NCI-H82 treated with DMSO at 0.1 percent for 48 hours (cell line): ENCODE data around the gene LRRC26.

Experiments
- DNase-seq: peaks from one replicate; lab custom pipeline; 2025; ENCODE audit not compliant: unreplicated experiment; lab: John Stamatoyannopoulos, UW

Gene LRRC26

DNA sequence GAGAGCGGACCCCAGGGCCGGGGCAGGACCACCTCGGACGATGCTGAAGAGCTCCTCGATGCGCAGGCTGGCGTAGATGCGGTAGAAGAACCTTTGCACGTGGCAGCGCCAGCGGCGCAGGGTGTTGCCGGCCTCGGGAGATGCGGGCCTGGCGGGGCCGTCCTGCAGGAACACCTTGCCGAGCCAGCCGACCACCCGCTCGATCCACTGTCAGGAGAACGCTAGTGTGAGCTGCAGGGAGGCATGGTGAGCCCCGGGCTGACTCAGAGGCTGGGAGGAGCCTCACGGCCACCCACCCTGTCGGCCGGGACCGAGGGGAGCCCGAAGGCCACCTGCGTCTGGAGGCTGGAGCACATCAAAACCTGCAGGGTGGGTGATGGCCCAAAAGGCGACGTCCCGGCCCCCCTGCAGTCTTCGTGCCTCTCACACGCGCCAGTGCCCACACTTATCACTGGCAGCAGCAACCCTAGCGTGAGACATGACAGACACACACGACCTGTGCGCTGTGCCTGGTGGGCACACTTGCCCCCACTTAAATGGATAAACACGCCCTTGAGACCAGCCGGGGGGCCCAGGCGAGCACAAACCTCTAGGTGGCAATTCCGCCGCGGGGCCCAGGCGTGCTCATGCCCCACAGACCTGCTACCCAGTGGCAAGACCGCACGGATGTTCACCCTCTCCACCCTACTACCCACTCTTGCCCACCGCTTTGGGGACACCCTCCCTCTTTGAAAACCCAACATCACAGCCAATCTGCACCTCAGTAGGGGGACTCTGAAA is 15.2 kb upstream of the LRRC26 start:
- no peak for DNase-seq

GRCh38 chr9:137183980-137184595 is 14.2 kb upstream of the LRRC26 start:
- no peak for DNase-seq

DNA sequence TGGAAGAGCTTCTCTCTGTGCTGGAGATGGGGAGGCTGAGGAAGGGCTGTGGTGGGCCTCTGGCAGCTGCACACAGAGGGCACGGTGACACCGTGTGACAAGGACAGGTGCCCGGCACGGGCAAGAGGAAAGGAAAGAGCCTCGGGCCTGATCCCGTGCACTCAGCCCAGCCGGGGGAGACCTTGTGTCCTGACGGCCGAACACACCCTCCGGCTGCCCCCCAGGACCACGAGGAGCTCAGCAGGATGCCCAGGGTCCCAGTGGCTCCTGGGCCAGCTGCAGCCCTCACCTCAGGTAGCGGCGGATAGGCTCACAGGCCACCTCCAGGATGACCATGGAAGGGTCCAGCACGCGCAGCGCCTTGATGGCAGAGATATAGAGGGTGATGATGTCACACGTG is 13.0 kb upstream of the LRRC26 start:
- DNase-seq = no peak

DNA sequence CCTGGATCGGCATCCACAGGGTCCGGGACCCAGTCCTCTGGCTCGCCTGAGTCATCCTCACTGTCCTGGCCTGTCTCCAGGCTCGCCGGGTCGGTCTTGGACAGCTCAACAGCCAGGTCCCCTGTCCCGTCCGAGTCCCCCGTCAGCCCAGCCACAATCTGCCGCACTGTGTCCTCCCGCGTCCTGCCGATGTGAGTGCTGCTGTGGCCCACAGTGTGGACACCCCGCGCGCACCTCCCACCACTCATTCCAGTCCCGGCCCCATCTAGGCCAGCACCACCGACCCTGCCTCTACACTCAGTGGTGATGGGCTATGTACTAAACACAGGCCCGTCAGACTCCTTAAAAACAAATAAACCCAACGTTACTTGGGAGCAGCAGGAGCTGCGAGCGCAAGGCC is 11.8 kb upstream of the LRRC26 start:
- no peak for DNase-seq

DNA sequence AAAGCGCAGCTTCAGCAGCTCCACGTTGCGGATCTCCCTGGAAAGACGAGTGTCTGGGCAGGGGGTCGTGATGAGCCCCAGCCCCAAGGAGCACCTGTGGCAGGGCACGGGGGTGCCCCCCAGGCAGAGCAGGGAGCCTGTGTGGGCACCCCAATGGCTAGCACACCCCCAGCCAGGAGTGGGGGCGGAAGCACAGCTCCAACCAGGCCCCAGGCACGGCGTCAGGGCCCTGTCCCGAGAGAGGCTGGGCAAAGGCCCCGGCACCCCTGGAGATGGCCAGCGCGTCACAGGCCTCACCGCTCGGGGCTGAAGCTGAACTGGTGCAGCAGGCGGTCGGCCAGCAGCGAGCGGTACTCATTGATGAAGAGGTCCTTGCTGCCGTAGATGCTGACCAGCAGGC is 10.6 kb upstream of the LRRC26 start:
- DNase-seq = no peak

DNA sequence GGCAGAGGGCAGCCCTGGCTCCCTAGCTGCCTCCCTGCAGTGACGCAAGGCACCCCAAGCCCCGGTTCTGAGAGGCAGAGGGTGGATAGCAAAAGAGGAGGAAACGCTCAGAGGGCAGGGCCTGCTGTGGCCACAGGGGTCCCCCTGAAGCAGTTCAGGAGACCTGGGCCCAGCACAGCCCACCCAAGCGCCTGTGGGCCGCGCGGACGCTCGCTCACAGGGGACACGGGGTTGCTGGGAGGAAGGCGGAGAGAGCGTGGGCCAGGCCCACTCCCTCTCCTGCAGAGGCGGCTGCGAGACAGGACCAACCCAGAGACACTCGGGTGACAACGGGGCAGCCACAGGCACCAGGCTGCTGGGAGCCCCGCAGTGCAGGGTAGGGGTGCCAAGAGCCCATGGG is 9.9 kb upstream of the LRRC26 start:
- no peak for DNase-seq

DNA sequence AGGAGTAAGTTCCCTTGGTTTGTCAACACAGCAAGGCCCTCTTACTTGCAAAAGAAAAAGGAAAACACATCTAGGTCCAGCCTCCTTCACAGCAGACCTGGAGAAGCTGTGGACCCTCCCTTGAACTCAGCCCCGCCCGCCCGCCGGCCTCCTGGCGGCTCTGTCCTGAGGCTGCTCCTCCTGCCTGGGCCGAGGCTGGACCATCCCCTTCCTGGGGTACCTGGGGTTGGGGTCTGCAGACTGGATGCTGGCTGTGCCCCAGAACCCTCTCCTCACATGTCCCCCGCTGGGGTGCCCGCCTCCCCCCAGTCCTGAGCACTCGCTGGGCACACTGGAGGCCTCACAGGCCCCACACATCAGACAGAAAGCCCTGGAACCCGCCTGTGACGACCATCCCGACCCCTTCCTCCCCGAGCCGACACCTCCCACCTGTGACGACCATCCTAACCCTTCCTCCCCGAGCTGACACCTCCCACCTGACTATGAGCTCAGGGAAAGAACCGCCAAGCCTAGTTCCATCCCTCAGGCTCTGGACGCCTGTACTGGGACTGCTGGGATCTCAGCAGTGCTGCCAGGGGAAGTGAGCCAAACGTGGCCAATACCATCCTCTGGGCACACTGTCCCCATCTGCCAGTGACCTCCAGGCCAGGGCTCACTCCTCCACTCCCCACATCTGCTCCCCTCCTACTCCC is 9.2 kb upstream of the LRRC26 start:
- no peak for DNase-seq

DNA sequence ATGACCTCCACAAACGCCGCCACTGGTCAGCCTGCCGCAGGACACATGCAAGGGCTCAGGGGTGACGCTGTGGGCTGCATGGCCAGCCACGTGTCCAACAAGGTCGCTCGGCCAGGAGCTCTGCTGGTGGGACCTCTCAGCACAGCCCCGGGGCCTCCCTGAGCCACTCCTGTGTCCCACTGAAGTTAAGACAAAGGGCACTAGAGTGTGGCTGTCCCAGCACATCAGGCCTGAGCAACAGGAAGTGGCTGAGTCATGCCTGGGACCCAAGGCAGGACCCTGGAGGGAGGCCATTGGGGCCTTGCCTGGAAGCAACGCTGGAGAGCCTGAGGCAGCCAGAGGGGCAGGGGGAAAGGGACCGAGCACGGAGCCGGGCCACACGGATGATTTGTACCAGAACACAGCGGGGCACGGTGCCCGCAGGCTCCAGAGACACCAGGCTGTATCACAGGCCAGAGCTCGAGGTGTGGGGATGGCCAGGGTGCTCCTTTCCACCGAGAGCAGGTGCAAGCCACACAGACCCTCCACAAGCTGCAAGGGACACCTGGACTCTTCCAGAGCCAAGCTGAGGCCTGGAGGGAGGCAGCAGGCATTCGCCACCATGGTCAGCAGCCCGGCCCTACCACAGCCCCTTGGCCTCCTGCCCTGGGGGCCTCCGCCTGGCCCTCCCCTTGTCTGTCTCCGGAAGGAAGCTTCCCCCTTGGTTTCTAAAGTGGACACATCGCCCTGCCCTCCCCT is 8.5 kb upstream of the LRRC26 start:
- no peak for DNase-seq

DNA sequence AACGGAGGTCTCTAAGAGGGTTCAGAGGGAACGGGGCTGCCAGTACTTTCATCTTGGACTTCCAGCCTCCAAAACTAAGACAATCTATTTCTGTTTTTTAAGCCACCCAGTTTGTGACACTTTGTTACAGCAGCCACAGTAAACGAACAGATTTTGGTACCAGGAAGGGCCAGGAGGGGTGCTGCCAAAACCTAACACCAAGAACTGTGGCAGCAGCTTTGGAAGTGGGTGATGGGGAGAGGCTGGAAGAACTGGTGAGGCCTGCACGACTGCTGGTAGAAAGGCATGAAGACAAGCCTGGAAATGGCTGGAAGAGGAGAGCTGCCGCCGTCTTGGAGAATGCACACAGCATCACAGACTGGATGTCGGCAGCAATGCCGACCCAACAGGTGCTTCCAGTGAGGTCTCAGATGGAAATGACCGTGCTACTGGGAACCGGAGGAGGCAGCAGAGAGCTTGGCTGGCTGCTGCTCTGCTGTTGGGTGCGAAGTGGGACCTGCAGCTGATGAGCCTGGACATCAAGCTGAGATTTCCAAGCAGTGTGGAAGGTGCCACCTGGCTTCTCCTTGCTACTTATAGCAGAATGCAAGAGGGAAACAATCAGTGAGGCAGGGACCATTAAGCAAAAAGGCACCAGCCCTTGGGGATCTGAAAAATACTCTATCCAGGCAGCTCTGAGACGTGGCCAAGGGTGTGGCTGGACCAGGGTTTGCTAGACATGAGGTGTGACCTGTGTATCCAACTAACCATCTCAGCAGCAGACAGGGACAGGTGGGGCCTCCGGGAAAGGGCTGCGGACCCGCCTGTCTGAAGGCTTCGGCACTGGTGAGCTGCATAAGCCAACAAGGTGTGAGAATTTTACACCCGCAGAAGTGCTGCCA is 6.7 kb upstream of the LRRC26 start:
- DNase-seq = no peak

GRCh38 chr9:137175345-137175961 is 5.6 kb upstream of the LRRC26 start:
- no peak for DNase-seq

DNA sequence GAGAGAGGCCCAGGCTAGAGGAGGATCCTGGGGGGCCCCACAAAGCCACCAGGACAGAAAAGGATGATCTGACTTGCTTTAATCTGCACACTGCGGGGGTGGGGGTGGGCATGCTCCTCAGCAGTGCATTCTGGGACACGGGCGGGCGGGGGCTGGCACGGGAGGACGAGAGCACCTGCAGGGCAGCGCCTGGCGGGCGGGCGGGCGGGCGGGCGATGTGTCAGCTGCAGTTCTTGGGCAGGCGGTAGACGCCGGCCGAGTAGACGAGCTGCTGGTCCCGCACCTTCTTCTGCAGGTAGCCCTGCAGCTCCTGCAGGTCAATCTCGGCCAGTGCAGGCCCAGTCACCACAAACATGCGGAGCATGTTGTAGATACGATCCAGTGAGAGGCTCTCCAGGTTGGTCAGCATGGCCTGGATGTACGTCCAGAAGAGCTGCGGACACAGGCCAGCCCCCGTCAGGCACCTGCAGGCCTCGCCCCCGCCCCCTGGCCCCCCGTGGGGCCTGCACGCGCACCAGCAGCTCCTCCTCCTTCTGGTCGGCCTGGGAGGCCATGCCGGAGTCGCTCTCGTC is 5.0 kb upstream of the LRRC26 start:
- no peak for DNase-seq

GRCh38 chr9:137173796-137174664 is 4.2 kb upstream of the LRRC26 start:
- no peak for DNase-seq

DNA sequence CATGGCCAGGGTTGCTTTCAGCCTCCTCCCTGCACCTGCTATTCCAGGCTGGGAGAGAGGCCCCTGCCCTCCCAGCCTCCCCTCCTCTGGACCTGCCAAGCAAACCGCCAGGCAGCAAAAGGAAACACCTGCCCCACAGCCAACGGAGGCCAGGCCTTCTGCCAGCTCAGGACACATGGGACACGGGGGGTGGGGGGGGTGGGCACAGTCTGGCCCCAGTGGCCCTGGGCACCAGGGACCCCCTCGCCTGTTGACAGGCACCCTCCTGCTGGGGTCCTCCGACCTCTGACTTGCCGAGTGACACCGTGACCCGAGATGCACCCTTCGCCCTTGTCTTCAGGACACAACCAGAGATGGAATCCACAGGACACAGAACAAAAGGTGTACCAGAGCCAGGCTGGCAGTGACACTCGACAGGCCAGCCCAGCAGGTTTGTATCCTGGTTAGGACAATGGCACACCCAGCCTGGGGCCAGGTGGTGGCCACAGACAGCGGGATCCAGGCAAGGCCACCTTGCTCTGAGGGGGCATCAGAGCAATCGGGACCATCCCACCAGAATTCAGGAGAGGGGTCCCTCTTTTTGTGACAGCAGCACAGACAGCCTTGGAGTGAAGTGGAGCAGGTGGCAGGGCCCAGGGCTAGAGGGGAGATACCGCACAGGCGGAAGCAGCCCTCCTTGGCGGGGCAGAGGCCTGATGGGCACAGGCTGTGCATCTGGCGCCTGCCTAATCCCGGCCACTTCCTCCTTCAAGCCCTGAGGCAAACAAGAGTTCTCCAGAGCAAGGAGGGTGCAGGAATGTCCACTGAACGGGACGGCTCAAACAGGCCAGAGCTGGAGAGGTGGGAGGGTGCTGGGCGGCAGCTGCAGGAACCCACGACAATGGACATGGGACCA is 3.3 kb upstream of the LRRC26 start:
- DNase-seq = no peak

DNA sequence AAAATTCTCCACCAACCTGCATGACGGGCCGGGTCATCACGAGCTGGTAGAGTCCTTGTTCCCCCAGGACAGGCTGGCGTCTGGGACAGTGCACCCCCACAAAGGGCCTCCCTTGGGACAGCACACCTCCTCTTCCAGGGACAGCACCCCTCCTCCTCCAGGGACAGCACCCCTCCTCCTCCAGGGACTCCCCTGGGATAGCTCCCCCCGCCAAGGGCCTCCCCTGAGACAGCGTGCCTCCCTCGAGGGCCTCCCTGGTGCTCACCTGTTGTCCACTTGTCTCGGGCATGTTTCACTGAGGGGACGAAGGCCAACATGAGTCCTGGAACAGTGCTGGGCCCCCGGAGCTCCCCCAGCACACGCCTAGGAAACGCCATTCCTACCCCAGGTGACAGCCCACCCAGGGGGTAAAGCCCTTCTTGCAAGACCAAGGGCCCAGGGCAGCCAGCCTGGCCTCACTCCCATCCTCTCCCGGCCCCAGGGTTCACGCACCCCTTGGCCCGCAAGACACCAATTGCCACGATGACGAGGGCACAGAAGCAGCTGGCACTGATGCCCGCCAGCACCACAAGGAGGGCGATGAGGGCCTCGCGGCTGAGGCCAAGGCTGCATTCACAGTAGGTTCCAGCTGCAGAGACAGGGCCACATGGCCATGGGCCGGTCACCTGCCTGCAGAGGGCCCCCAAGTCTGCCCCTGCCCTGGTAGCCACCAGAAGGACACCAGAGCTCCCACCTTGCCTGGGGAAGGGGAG is 1.5 kb upstream of the LRRC26 start:
- no peak for DNase-seq

GRCh38 chr9:137170486-137171148 is 766 bp upstream of the LRRC26 start:
- DNase-seq = no peak
